Liver (tissue), 9 donors: ENCODE measurements around the gene SRGAP3. TPM values are rescaled to one million over a fixed set of nuclear protein-coding genes. Genes with fewer than 3 reads are reported as not detected.

Experiments
- DNase-seq: peaks from one replicate; pipeline ENCODE4 v3.0.0-alpha.2; 2017; ENCODE audit warnings: low spot score
- H3K27ac ChIP-seq, 2 donors: one replicate each; pipeline ENCODE4 v1.7.0; 2013; ENCODE audit warnings: inconsistent platforms in 2 of 2, low read length in 2 of 2, control low read depth in 1 of 2, low read depth in 1 of 2, mild to moderate bottlenecking in 1 of 2
- H3K27me3 ChIP-seq, 4 donors: one replicate each; pipeline versions ENCODE4 v1.6.1 to v1.7.0; 2013; ENCODE audit warnings: low read length in 3 of 4, inconsistent platforms in 1 of 4, mild to moderate bottlenecking in 1 of 4, moderate library complexity in 1 of 4; ENCODE audit not compliant: control insufficient read depth in 4 of 4, insufficient read depth in 4 of 4
- H3K36me3 ChIP-seq, 4 donors: one replicate each; pipeline versions ENCODE4 v1.6.1 to v1.7.0; 2013; ENCODE audit warnings: low read length in 3 of 4, mild to moderate bottlenecking in 3 of 4, low read depth in 1 of 4, moderate library complexity in 1 of 4; ENCODE audit not compliant: control insufficient read depth in 4 of 4, insufficient read depth in 3 of 4
- H3K4me1 ChIP-seq, 4 donors: one replicate each; pipeline versions ENCODE4 v1.6.1 to v1.7.0; 2013; ENCODE audit warnings: low read length in 3 of 4, mild to moderate bottlenecking in 3 of 4, moderate library complexity in 1 of 4; ENCODE audit not compliant: control insufficient read depth in 4 of 4, insufficient read depth in 4 of 4
- H3K4me3 ChIP-seq, 3 donors: one replicate each; pipeline versions ENCODE4 v1.6.1 to v1.7.0; 2013; ENCODE audit warnings: low read length in 3 of 3, control low read depth in 1 of 3, low read depth in 1 of 3, mild to moderate bottlenecking in 1 of 3
- H3K9ac ChIP-seq, 2 donors: one replicate each; pipeline ENCODE4 v1.7.0; 2013; ENCODE audit warnings: low read length in 2 of 2, mild to moderate bottlenecking in 2 of 2, moderate library complexity in 2 of 2, control low read depth in 1 of 2, low read depth in 1 of 2
- H3K9me3 ChIP-seq, 4 donors: one replicate each; pipeline versions ENCODE4 v1.6.1 to v1.7.0; 2013; ENCODE audit warnings: low read length in 3 of 4; ENCODE audit not compliant: control insufficient read depth in 4 of 4
- EGR1 ChIP-seq, 2 donors: IDR thresholded peaks; 2 replicates each; pipeline ENCODE4 v1.6.1; 2016 to 2018; ENCODE audit warnings: antibody characterized with exemption in 2 of 2, low read depth in 2 of 2
- FOXA1 ChIP-seq: IDR thresholded peaks from 2 replicates; pipeline ENCODE4 v1.6.1; 2016; ENCODE audit warnings: antibody characterized with exemption
- FOXA2 ChIP-seq: IDR thresholded peaks from 2 replicates; pipeline ENCODE4 v1.6.1; 2016; ENCODE audit warnings: antibody characterized with exemption
- GABPA ChIP-seq, 2 donors: IDR thresholded peaks in 1 of 2; conservative IDR thresholded peaks in 1 of 2; 2 replicates each; pipeline ENCODE4 v1.6.1; 2016; ENCODE audit warnings: antibody characterized with exemption in 2 of 2, mild to moderate bottlenecking in 1 of 2, moderate library complexity in 1 of 2
- HNF4A ChIP-seq, 2 donors: conservative IDR thresholded peaks; 2 replicates each; pipeline ENCODE4 v1.6.1; 2016; ENCODE audit warnings: antibody characterized with exemption in 2 of 2, mild to moderate bottlenecking in 2 of 2
- NR2F2 ChIP-seq: IDR thresholded peaks from 2 replicates; pipeline ENCODE4 v1.6.1; 2016; ENCODE audit warnings: antibody characterized with exemption
- RAD21 ChIP-seq, 2 donors: IDR thresholded peaks; 2 replicates each; pipeline ENCODE4 v1.6.1; 2016; ENCODE audit warnings: antibody characterized with exemption in 2 of 2, mild to moderate bottlenecking in 2 of 2
- TAF1 ChIP-seq: conservative IDR thresholded peaks from 2 replicates; pipeline ENCODE4 v1.6.1; 2016; ENCODE audit warnings: antibody characterized with exemption, mild to moderate bottlenecking
- YY1 ChIP-seq: IDR thresholded peaks from 2 replicates; pipeline ENCODE4 v1.6.1; 2016; ENCODE audit warnings: antibody characterized with exemption, mild to moderate bottlenecking
- WGBS: extraction: QIAGEN DNeasy Blood & Tissue Kit; methylation state at CpG from one replicate; pipeline ENCODE4 v1.1.7; 2013; 5-methylcytosine and 5-hydroxymethylcytosine counted together
- polyA plus RNA-seq, 2 donors: library from polyadenylated mRNA; stranded (reverse) in 1 of 2; unstranded in 1 of 2; fragments of 200-250 nt in 1 of 2; fragments of >200 nt in 1 of 2; fragmentation: Nextera tagmentation in 1 of 2; extraction: Ambion mirVana in 1 of 2; gene quantifications; one replicate each; pipeline versions ENCODE4 v1.2.1 to v1.2.3, GENCODE V29; 2013 to 2015
- total RNA-seq, 2 donors: library from RNA; depleted of rRNA; stranded (reverse); fragments of >200 nt; gene quantifications; one replicate each; pipeline ENCODE4 v1.2.3, GENCODE V29; 2014
- TF ChIP-seq, protein P1 (sequence below): IDR thresholded peaks from 2 replicates; pipeline ENCODE4 v1.6.1; 2016; ENCODE audit warnings: antibody characterized with exemption
- TF ChIP-seq, protein P2 (sequence below): IDR thresholded peaks from 2 replicates; pipeline ENCODE4 v1.6.1; 2016; ENCODE audit warnings: antibody characterized with exemption
- TF ChIP-seq, protein P3 (sequence below): fragments of 150-350 bp; IDR thresholded peaks from 2 replicates; pipeline ENCODE4 v1.5.1; 2017; ENCODE audit warnings: improper control_type of control experiment, low read depth, low read length; ENCODE audit not compliant: missing input control
- TF ChIP-seq, protein P4 (sequence below): IDR thresholded peaks from 2 replicates; pipeline ENCODE4 v1.6.1; 2016; ENCODE audit warnings: antibody characterized with exemption, mild to moderate bottlenecking
- TF ChIP-seq, protein P5 (sequence below): IDR thresholded peaks from 2 replicates; pipeline ENCODE4 v1.6.1; 2016; ENCODE audit warnings: antibody characterized with exemption
- donor health status: healthy.
- donor health status: healthy.
- donor health status: healthy.
- donor health status: healthy.
- donor health status: healthy.

The SRGAP3 gene
- total and polyA plus RNA-seq, 4 donors, result 0.61 to 4.2 (median 1.6) TPM

DNA sequence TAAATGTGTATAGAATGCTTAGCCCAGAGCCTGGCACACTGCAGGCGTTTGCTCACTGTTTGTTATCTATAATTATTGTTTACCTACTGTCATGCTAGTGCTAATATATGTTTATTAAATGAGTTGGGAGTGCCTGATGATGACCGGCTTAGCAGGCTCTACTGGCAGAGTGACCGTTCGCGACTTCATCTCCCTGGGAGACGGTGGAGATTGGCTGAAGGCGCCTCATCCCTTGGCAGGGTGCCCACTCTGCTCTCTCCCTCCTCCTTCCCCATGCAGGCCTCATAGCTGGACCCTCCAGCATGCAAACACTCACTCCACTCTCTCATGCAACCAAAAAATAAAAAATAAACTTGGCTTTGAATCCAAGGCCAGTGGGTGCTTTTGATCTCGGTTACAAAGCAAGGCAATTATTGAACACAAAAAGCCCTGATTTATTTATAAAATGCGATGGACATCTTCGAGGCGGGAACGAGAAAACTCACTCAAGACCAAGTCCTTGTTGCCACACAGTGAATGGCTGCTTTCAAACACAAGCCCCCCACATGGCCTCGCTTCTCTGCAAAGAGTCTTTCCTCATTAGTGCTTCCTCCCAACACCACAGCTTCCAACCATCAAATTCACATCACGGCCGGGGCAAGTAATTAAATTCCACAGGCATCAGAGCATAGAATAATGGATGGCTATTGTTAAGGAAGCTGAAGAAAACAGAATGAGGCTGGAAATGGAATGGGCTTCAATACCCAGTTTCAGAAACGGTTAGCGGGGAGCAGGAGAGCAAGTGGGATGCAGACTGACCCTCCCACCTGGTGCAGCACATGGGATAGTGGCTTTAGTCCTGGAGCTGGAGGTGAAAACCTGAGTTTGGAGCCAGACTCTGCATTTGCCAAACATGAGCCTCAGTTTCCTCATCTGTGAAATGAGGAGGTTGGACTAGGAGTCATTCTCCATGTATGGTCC is 150.4 kb downstream of the SRGAP3 start:
- Histone ChIP-seq H3K27ac (no peak overlapping the region), H3K4me1 (no peaks in the 10 kb centered on the region), H3K4me3 (no peak overlapping the region), H3K9ac (no peak overlapping the region), H3K36me3 (no peaks in the 10 kb centered on the region), H3K9me3 (no peaks in the 10 kb centered on the region), H3K27me3 (no peaks in the 10 kb centered on the region)
- DNase-seq, result no peak
- 81% methylated on average over 17 of the region's 17 CpGs for WGBS
- TF ChIP-seq, protein P1, sequence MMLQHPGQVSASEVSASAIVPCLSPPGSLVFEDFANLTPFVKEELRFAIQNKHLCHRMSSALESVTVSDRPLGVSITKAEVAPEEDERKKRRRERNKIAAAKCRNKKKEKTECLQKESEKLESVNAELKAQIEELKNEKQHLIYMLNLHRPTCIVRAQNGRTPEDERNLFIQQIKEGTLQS, result no peak
- no peak for TF ChIP-seq YY1
- TF ChIP-seq FOXA1, result no peak
- no peak for TF ChIP-seq RAD21 (IDR thresholded peaks at IDR 0.05)
- TF ChIP-seq HNF4A (conservative IDR thresholded peaks at IDR 0.05), result no peak
- TF ChIP-seq, protein P2, sequence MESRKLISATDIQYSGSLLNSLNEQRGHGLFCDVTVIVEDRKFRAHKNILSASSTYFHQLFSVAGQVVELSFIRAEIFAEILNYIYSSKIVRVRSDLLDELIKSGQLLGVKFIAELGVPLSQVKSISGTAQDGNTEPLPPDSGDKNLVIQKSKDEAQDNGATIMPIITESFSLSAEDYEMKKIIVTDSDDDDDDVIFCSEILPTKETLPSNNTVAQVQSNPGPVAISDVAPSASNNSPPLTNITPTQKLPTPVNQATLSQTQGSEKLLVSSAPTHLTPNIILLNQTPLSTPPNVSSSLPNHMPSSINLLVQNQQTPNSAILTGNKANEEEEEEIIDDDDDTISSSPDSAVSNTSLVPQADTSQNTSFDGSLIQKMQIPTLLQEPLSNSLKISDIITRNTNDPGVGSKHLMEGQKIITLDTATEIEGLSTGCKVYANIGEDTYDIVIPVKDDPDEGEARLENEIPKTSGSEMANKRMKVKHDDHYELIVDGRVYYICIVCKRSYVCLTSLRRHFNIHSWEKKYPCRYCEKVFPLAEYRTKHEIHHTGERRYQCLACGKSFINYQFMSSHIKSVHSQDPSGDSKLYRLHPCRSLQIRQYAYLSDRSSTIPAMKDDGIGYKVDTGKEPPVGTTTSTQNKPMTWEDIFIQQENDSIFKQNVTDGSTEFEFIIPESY, result no peak
- TF ChIP-seq, protein P3, sequence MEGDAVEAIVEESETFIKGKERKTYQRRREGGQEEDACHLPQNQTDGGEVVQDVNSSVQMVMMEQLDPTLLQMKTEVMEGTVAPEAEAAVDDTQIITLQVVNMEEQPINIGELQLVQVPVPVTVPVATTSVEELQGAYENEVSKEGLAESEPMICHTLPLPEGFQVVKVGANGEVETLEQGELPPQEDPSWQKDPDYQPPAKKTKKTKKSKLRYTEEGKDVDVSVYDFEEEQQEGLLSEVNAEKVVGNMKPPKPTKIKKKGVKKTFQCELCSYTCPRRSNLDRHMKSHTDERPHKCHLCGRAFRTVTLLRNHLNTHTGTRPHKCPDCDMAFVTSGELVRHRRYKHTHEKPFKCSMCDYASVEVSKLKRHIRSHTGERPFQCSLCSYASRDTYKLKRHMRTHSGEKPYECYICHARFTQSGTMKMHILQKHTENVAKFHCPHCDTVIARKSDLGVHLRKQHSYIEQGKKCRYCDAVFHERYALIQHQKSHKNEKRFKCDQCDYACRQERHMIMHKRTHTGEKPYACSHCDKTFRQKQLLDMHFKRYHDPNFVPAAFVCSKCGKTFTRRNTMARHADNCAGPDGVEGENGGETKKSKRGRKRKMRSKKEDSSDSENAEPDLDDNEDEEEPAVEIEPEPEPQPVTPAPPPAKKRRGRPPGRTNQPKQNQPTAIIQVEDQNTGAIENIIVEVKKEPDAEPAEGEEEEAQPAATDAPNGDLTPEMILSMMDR, result no peak
- no peak for TF ChIP-seq GABPA (IDR thresholded peaks at IDR 0.05 in 1 of 2, conservative IDR thresholded peaks at IDR 0.05 in 1 of 2)
- no peak for TF ChIP-seq TAF1
- TF ChIP-seq, protein P4, sequence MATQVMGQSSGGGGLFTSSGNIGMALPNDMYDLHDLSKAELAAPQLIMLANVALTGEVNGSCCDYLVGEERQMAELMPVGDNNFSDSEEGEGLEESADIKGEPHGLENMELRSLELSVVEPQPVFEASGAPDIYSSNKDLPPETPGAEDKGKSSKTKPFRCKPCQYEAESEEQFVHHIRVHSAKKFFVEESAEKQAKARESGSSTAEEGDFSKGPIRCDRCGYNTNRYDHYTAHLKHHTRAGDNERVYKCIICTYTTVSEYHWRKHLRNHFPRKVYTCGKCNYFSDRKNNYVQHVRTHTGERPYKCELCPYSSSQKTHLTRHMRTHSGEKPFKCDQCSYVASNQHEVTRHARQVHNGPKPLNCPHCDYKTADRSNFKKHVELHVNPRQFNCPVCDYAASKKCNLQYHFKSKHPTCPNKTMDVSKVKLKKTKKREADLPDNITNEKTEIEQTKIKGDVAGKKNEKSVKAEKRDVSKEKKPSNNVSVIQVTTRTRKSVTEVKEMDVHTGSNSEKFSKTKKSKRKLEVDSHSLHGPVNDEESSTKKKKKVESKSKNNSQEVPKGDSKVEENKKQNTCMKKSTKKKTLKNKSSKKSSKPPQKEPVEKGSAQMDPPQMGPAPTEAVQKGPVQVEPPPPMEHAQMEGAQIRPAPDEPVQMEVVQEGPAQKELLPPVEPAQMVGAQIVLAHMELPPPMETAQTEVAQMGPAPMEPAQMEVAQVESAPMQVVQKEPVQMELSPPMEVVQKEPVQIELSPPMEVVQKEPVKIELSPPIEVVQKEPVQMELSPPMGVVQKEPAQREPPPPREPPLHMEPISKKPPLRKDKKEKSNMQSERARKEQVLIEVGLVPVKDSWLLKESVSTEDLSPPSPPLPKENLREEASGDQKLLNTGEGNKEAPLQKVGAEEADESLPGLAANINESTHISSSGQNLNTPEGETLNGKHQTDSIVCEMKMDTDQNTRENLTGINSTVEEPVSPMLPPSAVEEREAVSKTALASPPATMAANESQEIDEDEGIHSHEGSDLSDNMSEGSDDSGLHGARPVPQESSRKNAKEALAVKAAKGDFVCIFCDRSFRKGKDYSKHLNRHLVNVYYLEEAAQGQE, result no peak
- no peak for TF ChIP-seq EGR1 (IDR thresholded peaks at IDR 0.05; ENCODE audit: low read depth in 2 of 2)
- TF ChIP-seq FOXA2, result no peak
- TF ChIP-seq NR2F2, result no peak
- TF ChIP-seq, protein P5, sequence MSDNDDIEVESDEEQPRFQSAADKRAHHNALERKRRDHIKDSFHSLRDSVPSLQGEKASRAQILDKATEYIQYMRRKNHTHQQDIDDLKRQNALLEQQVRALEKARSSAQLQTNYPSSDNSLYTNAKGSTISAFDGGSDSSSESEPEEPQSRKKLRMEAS, result no peak
